Liver (tissue), 3 donors: ENCODE data around the gene KIAA0753.

ENCODE experiments used
- EGR1 ChIP-seq, 2 donors: IDR thresholded peaks; 2 replicates each; pipeline ENCODE4 v1.6.1; 2016 to 2018; ENCODE audit warnings: antibody characterized with exemption in 2 of 2, low read depth in 2 of 2
- FOXA1 ChIP-seq: IDR thresholded peaks from 2 replicates; pipeline ENCODE4 v1.6.1; 2016; ENCODE audit warnings: antibody characterized with exemption
- GABPA ChIP-seq, 2 donors: IDR thresholded peaks in 1 of 2; conservative IDR thresholded peaks in 1 of 2; 2 replicates each; pipeline ENCODE4 v1.6.1; 2016; ENCODE audit warnings: antibody characterized with exemption in 2 of 2, mild to moderate bottlenecking in 1 of 2, moderate library complexity in 1 of 2
- HNF4G ChIP-seq: IDR thresholded peaks from 2 replicates; pipeline ENCODE4 v1.6.1; 2016; ENCODE audit warnings: antibody characterized with exemption
- JUND ChIP-seq, 2 donors: IDR thresholded peaks; 2 replicates each; pipeline ENCODE4 v1.6.1; 2016; ENCODE audit warnings: antibody characterized with exemption in 2 of 2
- RAD21 ChIP-seq, 2 donors: IDR thresholded peaks; 2 replicates each; pipeline ENCODE4 v1.6.1; 2016; ENCODE audit warnings: antibody characterized with exemption in 2 of 2, mild to moderate bottlenecking in 2 of 2
- RXRA ChIP-seq, 2 donors: IDR thresholded peaks; 2 replicates each; pipeline ENCODE4 v1.6.1; 2017 to 2018; ENCODE audit warnings: antibody characterized with exemption in 2 of 2, mild to moderate bottlenecking in 1 of 2
- TAF1 ChIP-seq: conservative IDR thresholded peaks from 2 replicates; pipeline ENCODE4 v1.6.1; 2016; ENCODE audit warnings: antibody characterized with exemption, mild to moderate bottlenecking
- YY1 ChIP-seq: IDR thresholded peaks from 2 replicates; pipeline ENCODE4 v1.6.1; 2016; ENCODE audit warnings: antibody characterized with exemption, mild to moderate bottlenecking
- TF ChIP-seq, protein P1 (sequence below): fragments of 150-350 bp; IDR thresholded peaks from 2 replicates; pipeline ENCODE4 v1.5.1; 2017; ENCODE audit warnings: improper control_type of control experiment, low read depth, low read length; ENCODE audit not compliant: missing input control
- TF ChIP-seq, protein P2 (sequence below): IDR thresholded peaks from 2 replicates; pipeline ENCODE4 v1.6.1; 2016; ENCODE audit warnings: antibody characterized with exemption
- TF ChIP-seq, protein P3 (sequence below): IDR thresholded peaks from 2 replicates; pipeline ENCODE4 v1.6.1; 2016; ENCODE audit warnings: antibody characterized with exemption
- TF ChIP-seq, protein P4 (sequence below): IDR thresholded peaks from 2 replicates; pipeline ENCODE4 v1.6.1; 2016; ENCODE audit warnings: antibody characterized with exemption, mild to moderate bottlenecking
- TF ChIP-seq, protein P5 (sequence below): IDR thresholded peaks from 2 replicates; pipeline ENCODE4 v1.6.1; 2016; ENCODE audit warnings: antibody characterized with exemption
- donor health status: healthy.
- donor health status: healthy.

DNA sequence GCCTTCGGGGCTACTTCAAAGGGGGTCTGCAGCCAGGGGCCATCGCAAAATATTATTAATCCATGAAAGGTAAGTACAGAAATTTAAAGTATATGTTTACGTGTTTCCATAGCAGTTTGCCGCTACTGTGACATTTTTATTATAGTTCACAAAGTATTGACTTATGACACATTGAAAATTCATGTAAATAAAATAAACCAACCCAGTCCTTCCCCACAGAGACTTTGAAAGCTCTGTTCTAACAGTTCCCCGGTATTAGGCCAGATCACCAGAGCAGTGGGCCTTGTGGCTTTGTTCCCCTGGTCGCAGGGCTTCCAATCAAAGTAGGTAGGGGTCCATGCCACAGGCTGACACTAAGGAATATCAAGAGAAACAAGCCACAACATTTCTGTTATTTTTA is 13.9 kb downstream of the KIAA0753 start:
- TF ChIP-seq, protein P1, sequence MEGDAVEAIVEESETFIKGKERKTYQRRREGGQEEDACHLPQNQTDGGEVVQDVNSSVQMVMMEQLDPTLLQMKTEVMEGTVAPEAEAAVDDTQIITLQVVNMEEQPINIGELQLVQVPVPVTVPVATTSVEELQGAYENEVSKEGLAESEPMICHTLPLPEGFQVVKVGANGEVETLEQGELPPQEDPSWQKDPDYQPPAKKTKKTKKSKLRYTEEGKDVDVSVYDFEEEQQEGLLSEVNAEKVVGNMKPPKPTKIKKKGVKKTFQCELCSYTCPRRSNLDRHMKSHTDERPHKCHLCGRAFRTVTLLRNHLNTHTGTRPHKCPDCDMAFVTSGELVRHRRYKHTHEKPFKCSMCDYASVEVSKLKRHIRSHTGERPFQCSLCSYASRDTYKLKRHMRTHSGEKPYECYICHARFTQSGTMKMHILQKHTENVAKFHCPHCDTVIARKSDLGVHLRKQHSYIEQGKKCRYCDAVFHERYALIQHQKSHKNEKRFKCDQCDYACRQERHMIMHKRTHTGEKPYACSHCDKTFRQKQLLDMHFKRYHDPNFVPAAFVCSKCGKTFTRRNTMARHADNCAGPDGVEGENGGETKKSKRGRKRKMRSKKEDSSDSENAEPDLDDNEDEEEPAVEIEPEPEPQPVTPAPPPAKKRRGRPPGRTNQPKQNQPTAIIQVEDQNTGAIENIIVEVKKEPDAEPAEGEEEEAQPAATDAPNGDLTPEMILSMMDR: no peak
- TF ChIP-seq TAF1 (no peak), FOXA1 (no peak), HNF4G (no peak), YY1 (no peak), RXRA (IDR thresholded peaks at IDR 0.05) (no peak), JUND (IDR thresholded peaks at IDR 0.05) (no peak), GABPA (IDR thresholded peaks at IDR 0.05 in 1 of 2, conservative IDR thresholded peaks at IDR 0.05 in 1 of 2) (no peak), RAD21 (IDR thresholded peaks at IDR 0.05) (no peak), EGR1 (IDR thresholded peaks at IDR 0.05; ENCODE audit: low read depth in 2 of 2) (no peak)
- TF ChIP-seq, protein P2, sequence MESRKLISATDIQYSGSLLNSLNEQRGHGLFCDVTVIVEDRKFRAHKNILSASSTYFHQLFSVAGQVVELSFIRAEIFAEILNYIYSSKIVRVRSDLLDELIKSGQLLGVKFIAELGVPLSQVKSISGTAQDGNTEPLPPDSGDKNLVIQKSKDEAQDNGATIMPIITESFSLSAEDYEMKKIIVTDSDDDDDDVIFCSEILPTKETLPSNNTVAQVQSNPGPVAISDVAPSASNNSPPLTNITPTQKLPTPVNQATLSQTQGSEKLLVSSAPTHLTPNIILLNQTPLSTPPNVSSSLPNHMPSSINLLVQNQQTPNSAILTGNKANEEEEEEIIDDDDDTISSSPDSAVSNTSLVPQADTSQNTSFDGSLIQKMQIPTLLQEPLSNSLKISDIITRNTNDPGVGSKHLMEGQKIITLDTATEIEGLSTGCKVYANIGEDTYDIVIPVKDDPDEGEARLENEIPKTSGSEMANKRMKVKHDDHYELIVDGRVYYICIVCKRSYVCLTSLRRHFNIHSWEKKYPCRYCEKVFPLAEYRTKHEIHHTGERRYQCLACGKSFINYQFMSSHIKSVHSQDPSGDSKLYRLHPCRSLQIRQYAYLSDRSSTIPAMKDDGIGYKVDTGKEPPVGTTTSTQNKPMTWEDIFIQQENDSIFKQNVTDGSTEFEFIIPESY: no peak
- TF ChIP-seq, protein P3, sequence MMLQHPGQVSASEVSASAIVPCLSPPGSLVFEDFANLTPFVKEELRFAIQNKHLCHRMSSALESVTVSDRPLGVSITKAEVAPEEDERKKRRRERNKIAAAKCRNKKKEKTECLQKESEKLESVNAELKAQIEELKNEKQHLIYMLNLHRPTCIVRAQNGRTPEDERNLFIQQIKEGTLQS: no peak
- TF ChIP-seq, protein P4, sequence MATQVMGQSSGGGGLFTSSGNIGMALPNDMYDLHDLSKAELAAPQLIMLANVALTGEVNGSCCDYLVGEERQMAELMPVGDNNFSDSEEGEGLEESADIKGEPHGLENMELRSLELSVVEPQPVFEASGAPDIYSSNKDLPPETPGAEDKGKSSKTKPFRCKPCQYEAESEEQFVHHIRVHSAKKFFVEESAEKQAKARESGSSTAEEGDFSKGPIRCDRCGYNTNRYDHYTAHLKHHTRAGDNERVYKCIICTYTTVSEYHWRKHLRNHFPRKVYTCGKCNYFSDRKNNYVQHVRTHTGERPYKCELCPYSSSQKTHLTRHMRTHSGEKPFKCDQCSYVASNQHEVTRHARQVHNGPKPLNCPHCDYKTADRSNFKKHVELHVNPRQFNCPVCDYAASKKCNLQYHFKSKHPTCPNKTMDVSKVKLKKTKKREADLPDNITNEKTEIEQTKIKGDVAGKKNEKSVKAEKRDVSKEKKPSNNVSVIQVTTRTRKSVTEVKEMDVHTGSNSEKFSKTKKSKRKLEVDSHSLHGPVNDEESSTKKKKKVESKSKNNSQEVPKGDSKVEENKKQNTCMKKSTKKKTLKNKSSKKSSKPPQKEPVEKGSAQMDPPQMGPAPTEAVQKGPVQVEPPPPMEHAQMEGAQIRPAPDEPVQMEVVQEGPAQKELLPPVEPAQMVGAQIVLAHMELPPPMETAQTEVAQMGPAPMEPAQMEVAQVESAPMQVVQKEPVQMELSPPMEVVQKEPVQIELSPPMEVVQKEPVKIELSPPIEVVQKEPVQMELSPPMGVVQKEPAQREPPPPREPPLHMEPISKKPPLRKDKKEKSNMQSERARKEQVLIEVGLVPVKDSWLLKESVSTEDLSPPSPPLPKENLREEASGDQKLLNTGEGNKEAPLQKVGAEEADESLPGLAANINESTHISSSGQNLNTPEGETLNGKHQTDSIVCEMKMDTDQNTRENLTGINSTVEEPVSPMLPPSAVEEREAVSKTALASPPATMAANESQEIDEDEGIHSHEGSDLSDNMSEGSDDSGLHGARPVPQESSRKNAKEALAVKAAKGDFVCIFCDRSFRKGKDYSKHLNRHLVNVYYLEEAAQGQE: no peak
- TF ChIP-seq, protein P5, sequence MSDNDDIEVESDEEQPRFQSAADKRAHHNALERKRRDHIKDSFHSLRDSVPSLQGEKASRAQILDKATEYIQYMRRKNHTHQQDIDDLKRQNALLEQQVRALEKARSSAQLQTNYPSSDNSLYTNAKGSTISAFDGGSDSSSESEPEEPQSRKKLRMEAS: no peak
